Right lung (tissue), 5 donors: ENCODE data around the gene UBQLN4. TPM values are rescaled to one million over a fixed set of nuclear protein-coding genes. Genes with fewer than 3 reads are reported as not detected.
"Not testable (repeated sequence)": the region's sequence is repeated elsewhere in the genome, so short reads cannot be mapped to it uniquely, and the experiment has no call there.

Source experiments
- DNase-seq, 2 donors: peaks; one replicate each; pipeline ENCODE4 v3.0.0-alpha.2; 2013
- polyA plus RNA-seq, 5 donors: library from polyadenylated mRNA; unstranded; fragments of 120-200 nt; gene quantifications; one replicate each; pipeline versions ENCODE4 v1.2.1 to v1.2.3, GENCODE V29; 2013; ENCODE audit warnings: inconsistent platforms in 1 of 5, low replicate concordance in 1 of 5; ENCODE audit not compliant: insufficient read length in 5 of 5, insufficient read depth in 1 of 5

UBQLN4 gene
- polyA plus RNA-seq, 5 donors = 57.6 to 71.5 (median 63.0) TPM

- DNase-seq = peak; percentile 93 to 94
These were observed 28.9 kb upstream of the UBQLN4 start, which contains the start of gene MEX3A for GRCh38 chr1:156082309-156083091. Gene MEX3A, minus strand, starts transcription at chr1:156082465. Its CDS starts 467 bp downstream, at chr1:156081998.

GRCh38 chr1:156081917-156082308, 28.3 kb upstream of the UBQLN4 start:
- DNase-seq = no peak

GRCh38 chr1:156081180-156081916, 27.8 kb upstream of the UBQLN4 start:
- peak in 1 of 2 donors; percentile 45 for DNase-seq

GRCh38 chr1:156080863-156081179, 27.2 kb upstream of the UBQLN4 start:
- DNase-seq = peak in 1 of 2 donors; percentile 46

- DNase-seq = peak in 1 of 2 donors; percentile 43
These were observed 26.8 kb upstream of the UBQLN4 start for GRCh38 chr1:156080241-156080862.

- DNase-seq = no peak
These were observed 26.2 kb upstream of the UBQLN4 start for GRCh38 chr1:156079762-156080161.

- DNase-seq = no peak
These were observed 25.1 kb upstream of the UBQLN4 start for GRCh38 chr1:156078728-156079127.

- DNase-seq = no peak
These were observed 23.8 kb upstream of the UBQLN4 start for GRCh38 chr1:156077430-156077760.

GRCh38 chr1:156076609-156077429, 23.2 kb upstream of the UBQLN4 start:
- DNase-seq = peak; percentile 44 to 57

- DNase-seq = no peak
These were observed 22.2 kb upstream of the UBQLN4 start for GRCh38 chr1:156075775-156076204.

GRCh38 chr1:156075162-156075561, 21.6 kb upstream of the UBQLN4 start:
- DNase-seq = no peak

- no peak for DNase-seq
These were observed 21.1 kb upstream of the UBQLN4 start for GRCh38 chr1:156074661-156075060.

- DNase-seq = no peak
These were observed 20.1 kb upstream of the UBQLN4 start for GRCh38 chr1:156073740-156074139.

GRCh38 chr1:156073110-156073687, 19.6 kb upstream of the UBQLN4 start:
- DNase-seq = no peak

- DNase-seq = no peak
These were observed 18.7 kb upstream of the UBQLN4 start for GRCh38 chr1:156072251-156072650.

- not testable (repeated sequence) for DNase-seq
These were observed 17.8 kb upstream of the UBQLN4 start for GRCh38 chr1:156071332-156071816.

- no peak for DNase-seq
These were observed 16.9 kb upstream of the UBQLN4 start for GRCh38 chr1:156070548-156070947.

- no peak for DNase-seq
These were observed 16.2 kb upstream of the UBQLN4 start for GRCh38 chr1:156069490-156070455.

GRCh38 chr1:156067262-156067661, 13.7 kb upstream of the UBQLN4 start:
- no peak for DNase-seq

GRCh38 chr1:156065871-156066270, 12.3 kb upstream of the UBQLN4 start:
- DNase-seq = no peak
